HG03342 (cell line): ENCODE measurements around the gene PRRC2B.
"Not testable (repeated sequence)": the region's sequence is repeated elsewhere in the genome, so short reads cannot be mapped to it uniquely, and the experiment has no call there.

Source experiments
- ATAC-seq: cut with Tn5 transposase; IDR thresholded peaks from one replicate; pipeline ENCODE4 v1.9.1; 2021; ENCODE audit warnings: mild to moderate bottlenecking, moderate library complexity; ENCODE audit not compliant: unreplicated experiment

The PRRC2B gene

GRCh38 chr9:131393622-131394463 lies at the start of gene PRRC2B:
TSS of gene PRRC2B (plus strand) at chr9:131394086. CDS start at chr9:131430145, 36,059 bp downstream.
- ATAC-seq, result peak; percentile 45

- not testable (repeated sequence) for ATAC-seq
Measured at GRCh38 chr9:131344931-131345535, 48.9 kb upstream of the PRRC2B start.

- no peak for ATAC-seq
Measured at GRCh38 chr9:131346559-131346958, 47.3 kb upstream of the PRRC2B start.

- ATAC-seq, result no peak
Measured at GRCh38 chr9:131347376-131348020, 46.4 kb upstream of the PRRC2B start.

GRCh38 chr9:131348631-131349521 lies 45.0 kb upstream of the PRRC2B start:
- ATAC-seq, result no peak

GRCh38 chr9:131349522-131349880 lies 44.4 kb upstream of the PRRC2B start:
- no peak for ATAC-seq

GRCh38 chr9:131349881-131350563 lies 43.9 kb upstream of the PRRC2B start:
- no peak for ATAC-seq

GRCh38 chr9:131356479-131356878 lies 37.4 kb upstream of the PRRC2B start:
- not testable (repeated sequence) for ATAC-seq

- ATAC-seq, result no peak
Measured at GRCh38 chr9:131358556-131358955, 35.3 kb upstream of the PRRC2B start.

- no peak for ATAC-seq
Measured at GRCh38 chr9:131361202-131361833, 32.6 kb upstream of the PRRC2B start.

- no peak for ATAC-seq
Measured at GRCh38 chr9:131365546-131365945, 28.3 kb upstream of the PRRC2B start.

GRCh38 chr9:131366761-131367401 lies 27.0 kb upstream of the PRRC2B start:
- no peak for ATAC-seq

GRCh38 chr9:131367450-131367849 lies 26.4 kb upstream of the PRRC2B start:
- no peak for ATAC-seq

- no peak for ATAC-seq
Measured at GRCh38 chr9:131370638-131371037, 23.2 kb upstream of the PRRC2B start.

- not testable (repeated sequence) for ATAC-seq
Measured at GRCh38 chr9:131372599-131372973, 21.3 kb upstream of the PRRC2B start.

GRCh38 chr9:131374638-131375037 lies 19.2 kb upstream of the PRRC2B start:
- ATAC-seq, result not testable (repeated sequence)

GRCh38 chr9:131379056-131379455 lies 14.8 kb upstream of the PRRC2B start:
- ATAC-seq, result no peak

- ATAC-seq, result no peak
Measured at GRCh38 chr9:131382850-131383729, 10.8 kb upstream of the PRRC2B start.
